HG02884 (cell line): ENCODE data around the gene POLK.
"Not testable (repeated sequence)": the region's sequence is repeated elsewhere in the genome, so short reads cannot be mapped to it uniquely, and the experiment has no call there.

ENCODE experiments used
- ATAC-seq: cut with Tn5 transposase; IDR thresholded peaks from one replicate; pipeline ENCODE4 v1.9.1; 2021; ENCODE audit warnings: mild to moderate bottlenecking, moderate library complexity; ENCODE audit not compliant: unreplicated experiment

POLK gene

DNA sequence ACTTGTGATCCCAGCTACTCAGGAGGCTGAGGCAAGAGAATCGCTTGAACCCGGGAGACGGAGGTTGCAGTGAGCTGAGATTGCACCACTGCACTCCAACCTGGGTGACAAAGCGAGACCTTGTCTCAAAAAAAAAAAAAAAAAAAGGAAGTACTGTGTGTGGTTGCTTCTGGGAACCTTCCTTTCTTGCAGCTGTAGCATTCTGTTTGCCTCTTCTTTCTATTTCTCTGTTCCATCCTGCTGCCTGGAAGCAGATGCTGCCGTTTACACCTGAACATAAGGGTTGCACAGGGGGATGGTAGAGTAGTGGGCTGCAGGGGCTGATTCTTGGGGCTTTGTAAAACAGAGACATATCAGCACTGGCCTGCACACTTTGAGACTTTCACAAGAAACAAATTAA lies 95.7 kb downstream of the POLK start:
- ATAC-seq, result not testable (repeated sequence)

DNA sequence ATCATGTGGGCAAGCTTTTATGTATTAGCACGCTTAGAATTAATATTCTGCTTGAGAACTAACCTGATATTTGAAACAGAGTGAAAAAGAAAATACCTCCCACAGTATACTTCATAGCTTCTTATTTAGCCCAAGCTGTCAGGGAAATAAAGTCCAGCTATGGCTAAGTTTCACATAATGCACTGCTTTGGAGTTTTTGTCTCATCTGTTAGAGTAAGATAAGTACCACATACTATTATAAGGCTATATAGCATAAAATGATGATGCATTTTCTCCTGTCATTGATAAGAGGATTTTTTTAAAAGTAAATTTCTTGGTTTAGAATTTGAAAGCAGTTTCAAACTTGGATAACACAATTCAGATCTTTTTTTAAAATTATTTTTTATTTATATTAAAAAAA lies 97.2 kb downstream of the POLK start:
- no peak for ATAC-seq

DNA sequence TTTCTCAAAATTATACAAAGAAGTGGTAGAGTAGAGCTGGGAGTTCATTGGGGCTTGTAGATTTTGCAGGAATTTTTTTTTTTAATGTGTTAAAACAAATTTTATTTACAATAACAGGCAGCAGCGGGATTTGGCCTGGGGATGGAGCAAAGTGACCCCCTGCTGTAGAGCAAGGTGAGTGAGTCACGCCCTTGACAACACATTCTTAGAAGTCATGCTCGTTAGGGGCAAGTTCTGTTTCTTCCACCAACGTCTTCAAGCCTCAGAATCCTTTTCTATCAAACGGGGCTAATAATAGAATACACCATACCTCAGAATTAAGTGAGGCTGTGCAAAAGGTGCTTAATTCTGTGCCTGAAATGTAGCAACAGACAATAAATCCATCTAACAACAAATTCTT lies 98.5 kb downstream of the POLK start:
- no peak for ATAC-seq

DNA sequence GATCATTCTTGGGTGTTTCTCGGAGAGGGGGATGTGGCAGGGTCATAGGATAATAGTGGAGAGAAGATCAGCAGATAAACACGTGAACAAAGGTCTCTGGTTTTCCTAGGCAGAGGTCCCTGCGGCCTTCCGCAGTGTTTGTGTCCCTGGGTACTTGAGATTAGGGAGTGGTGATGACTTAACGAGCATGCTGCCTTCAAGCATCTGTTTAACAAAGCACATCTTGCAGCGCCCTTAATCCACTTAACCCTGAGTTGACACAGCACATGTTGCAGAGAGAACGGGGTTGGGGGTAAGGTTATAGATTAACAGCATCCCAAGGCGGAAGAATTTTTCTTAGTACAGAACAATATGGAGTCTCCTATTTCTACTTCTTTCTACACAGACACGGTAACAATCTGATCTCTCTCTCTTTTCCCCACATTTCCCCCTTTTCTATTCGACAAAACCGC lies 99.2 kb downstream of the POLK start:
- ATAC-seq, result not testable (repeated sequence)

DNA sequence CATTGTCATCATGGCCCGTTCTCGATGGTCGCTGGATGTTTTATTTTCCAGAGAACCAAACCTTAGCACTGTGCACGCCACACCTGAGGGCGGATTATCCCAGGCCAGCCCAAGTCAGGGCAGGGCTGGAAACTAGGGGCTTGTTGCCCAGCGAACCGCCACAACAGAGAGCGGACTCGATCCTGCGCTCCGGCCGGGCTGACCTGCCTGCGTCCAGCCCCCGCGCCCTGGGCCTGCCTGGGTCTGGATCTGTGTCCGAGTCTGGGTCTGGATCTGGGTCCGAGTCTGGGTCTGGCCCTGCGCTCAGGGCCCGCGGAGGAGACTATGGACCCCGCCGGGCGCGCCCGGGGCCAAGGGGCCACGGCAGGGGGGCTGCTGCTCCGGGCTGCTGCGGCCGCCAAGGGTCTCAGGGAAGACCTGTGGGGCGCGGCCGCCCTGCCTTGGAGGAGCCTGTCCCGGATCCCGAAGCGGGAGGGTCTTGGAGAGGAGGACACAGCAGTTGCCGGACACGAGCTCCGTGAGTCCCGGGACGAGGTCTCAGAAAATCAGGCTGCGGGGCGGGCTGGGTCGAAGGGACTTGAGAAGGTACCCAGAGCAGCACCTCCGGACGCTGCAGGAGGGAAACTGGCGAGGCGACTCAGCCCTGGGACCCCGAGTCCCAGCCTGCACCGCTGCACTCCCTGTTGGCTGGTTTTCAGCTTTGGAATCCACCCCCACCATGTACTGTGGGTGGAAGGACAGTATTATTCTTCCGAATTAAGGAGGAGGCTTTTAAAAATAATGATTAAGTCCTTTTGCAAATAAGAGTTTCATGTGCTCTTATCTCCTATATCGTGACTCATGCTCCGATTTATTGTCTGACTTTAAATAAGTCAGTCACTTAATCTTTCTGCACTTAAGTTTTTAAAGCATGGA lies 99.9 kb downstream of the POLK start, which contains the start of gene ANKDD1B:
TSS of gene ANKDD1B (plus strand) at position 143 of the 915 bp plus-strand sequence. CDS start at position 325, 182 bp downstream.
- ATAC-seq, result no peak

DNA sequence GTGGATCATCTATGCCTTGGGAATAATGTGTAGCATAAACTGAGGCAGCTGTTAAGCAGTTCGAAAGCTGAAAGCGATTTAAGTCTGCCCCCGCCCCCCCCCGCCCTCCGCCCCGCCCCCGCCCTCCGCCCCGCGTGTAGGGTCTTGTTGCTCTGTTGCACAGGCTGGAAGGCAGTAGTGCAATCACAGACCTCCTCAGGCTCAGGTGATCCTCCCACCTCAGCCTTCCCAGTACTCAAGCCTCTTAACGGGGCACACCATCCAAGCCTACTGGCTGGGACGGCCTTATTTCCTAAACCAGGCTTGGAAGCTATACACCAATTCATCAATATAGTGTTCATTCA lies 100.5 kb downstream of the POLK start:
- no peak for ATAC-seq

DNA sequence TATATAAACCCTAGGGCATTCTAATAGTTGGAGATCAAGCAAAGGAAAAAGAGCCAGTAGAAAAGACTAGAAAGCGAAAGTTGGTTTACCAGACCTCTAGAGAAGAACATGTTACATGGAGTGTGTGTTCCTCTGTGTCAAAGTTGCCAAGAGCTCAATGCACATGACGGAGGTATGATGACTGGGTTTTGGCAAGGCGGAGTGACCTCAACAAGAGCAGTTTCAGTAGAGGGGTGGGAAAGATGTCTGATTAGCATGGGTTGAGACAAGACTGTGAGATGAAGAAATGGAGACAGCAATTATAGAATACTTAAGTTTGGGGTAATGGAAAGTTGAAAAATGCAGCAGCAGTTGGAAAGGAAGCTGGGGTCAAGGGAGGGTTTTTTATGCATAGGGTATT lies 101.2 kb downstream of the POLK start:
- no peak for ATAC-seq

DNA sequence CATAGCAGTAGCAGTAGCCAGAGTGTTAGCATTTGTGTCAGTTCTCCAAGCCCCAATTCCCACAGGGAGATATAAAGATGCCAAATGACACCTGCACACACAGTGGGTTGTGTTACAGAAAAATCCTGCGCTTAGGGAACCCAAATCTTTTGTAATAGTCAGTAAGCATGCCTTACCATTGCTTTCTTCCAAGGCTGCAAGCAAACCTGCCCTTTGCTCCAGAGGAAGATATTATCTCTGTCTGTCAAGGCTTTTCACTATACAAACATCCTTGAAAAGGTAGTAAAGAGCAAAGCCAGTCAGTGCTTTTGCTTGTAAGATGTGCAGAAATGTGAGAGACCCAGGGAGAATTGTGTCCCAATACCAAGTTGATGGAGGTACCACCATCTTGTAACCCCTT lies 102.5 kb downstream of the POLK start:
- no peak for ATAC-seq

DNA sequence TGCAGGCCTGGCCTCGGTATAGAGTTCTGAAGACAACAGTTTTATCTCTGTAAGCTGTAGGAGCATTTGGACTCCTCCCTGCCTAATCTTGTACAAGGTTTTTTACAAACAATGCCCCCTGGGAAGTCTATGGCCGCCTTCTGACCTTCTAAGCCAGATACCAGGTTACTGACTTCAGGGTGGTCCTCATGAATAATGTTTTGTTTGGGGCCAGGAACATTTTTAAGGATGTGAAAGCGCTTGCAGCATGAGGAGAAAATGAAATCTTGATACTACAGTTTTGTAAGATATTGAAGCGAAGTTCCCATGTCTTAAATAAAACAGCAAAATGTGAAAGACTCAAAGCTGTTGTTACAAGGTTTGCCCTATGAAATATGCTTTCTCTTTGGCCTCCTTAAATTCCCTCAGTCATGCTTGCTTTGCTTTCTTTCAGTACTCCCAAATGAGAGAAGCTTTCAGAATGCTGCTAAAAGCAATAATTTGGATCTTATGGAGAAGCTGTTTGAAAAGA lies 104.7 kb downstream of the POLK start:
- ATAC-seq, result no peak

DNA sequence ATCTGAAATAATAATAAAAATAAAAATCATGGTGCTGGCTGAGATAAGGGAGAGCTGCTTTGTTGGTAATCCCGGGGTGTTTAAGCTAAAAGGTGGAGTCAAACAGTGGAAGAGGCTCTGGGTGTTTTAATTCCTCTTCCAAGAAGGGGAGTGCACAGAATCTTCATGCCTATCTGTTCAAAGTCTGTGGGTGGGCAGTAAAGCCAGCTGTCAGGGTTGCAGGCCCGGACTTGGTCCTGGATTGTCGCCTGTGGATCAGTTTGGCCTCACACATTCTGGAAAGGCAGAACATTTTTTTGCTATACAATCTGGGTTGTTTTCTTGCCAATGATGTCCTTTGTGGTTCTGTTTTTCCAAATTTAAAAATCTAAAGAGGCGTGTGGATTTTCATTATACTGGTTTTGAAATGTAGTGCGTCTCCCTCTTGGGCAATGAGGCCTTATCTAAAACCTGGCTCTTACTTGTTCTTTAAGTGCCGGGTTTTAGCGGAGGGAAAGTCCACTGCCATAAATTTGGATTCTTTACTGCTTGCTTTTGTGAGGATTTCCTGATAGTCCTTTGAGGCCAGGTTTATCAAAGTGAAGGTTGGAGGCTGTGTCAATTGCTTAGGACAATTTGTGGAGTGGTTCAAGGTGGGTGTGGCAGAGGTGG lies 105.4 kb downstream of the POLK start:
- no peak for ATAC-seq

DNA sequence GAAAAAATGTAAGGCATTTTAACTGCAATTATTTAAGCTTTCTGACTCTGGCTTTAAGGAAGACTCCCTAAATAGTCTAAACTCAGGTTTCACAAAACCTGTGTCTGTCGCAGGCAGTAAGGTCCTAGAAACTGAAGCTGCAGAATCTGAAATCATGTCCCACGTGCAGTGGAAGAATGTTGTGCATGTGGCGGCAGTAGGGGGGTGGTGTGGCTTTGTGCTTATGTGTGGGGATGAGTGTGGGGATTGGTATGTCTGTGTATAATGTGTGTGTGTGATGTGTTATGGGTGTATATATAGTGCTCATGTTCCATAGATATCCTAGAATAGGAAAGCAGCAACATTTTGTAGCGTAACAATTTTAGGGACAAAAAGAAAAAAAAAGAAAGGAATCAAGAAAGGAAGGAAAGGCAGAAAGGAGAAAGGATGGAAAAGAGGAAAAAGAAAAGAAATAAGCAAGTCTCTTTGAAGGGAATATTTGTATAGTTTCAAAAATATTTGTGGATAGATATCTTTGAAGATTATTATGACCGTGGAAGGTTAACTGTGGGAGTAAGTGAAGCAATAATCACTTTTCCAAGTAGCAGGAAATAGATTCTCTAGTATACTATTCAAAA lies 106.2 kb downstream of the POLK start:
- ATAC-seq, result no peak

DNA sequence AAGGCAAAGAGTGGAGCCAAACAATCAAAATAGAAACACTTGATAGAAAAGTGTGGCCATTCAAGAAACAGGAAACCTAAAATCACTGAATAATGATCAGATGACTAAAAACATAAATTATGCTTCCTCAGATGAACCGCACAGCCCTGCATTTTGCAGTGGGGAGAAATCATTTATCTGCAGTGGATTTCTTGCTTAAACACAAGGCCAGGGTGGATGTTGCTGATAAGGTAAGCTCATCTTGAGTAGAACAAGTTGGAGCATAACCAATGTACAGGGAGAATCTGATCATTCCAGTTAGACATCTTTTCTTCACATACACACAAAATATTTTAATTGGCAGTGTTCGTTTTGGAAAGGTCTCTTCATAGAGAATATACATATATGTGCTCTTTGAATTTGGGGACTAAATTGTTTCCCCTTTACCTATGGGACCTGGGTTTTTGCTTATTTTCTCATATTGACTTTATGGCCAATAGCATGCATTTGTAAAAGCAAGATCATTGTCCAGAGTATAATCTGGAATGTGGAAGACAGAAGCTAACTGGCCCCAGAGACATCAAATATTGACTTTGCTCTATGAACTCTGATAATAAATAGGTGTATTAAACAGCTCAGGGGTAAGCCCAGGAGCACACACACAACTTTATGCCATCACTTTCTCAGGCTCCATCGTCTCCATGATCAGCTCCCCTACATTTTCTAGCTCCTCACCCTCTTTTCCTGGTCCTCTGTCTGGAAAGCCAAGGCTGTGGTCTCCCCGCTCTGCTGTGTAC lies 108.7 kb downstream of the POLK start:
- no peak for ATAC-seq

DNA sequence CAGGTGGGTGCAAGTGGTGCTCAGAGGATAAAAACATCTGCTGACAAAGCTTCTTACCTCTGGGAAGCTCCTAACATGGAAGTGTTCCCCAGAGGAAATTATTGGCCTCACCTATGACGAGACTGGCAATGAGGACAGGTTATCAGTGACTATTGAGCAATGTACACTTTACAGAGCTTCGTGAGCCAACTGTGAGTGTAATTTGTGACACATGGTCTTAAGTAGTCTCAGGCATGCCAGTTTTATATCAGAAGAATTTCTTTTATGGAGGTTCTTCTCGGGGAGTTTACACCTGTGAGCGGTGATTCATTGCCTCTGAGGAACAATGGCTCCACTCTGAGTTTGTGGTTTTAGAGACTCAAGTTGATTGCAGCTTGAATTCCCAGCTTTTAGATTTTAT lies 110.9 kb downstream of the POLK start:
- no peak for ATAC-seq

DNA sequence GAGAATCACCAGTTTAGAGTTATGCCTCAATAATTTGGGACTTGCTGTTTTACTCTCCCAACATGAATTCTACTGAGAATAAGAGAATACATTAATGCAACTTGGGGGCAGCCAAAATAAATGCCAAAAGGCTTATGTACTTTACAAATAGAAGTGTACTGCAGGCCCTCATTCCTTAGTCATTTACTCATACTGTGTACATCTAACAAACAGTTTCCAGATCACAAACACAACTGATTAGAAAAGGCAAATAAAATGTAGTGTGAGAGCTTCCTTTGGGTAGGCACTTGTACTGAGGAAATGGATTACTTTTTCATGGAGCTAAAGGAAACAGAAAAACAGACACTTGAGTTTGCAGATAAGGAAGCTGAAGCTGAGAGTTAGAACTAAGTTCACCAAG lies 112.2 kb downstream of the POLK start:
- no peak for ATAC-seq

DNA sequence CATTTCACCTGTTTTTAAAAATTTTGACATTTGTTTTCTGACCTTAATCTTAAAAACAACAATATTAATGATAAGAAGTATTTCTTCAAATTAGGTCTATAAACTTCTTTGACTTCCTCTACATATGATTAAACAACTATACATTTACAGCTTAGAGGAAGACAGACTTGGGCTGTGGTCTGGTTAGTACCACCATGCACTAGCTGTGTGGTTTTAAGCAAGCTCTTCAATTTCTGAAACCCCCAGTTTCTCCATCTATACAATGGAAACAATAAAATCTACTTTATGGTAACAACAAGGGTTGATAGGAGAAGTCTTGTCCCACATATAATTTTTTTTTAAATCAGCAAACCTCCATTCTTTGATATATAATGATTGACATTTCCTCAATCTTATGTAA lies 115.3 kb downstream of the POLK start:
- no peak for ATAC-seq

DNA sequence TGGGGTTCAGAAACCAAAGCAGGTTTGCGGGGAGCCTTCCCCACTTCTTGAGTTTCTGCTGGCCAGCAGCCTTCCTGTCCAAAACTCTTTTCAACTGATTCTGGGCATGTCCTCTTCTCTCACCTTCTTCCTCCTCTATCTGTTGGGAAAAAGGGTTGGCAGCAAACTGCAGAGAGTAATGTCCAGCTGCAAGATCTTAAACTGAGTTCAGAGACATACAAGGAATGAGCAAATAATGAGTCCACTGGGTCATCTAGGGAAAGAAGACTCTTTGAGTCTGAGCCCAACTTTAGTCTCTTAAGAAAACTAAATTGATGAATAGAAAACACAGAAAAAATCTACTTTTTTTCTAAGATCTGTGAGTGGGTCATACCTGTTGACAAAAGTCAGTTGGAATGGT lies 116.1 kb downstream of the POLK start:
- no peak for ATAC-seq

DNA sequence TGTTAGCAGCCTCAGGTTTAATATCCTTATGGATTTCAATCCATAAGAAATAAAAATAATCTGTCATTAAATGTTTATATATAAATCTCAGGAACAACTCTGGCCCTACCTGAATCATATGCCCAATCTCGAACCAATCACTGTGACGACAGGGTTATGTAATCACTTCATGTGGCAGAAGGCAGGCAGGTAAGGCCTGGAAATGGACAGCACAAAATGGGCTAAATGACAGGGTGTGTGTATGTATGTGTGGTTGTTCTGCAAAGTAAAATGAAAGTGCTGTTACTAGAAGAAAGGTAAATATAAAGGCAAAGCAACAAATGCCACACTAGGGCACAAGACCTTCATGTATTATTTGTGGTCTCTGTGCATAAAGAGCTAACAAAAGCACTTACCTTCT lies 119.2 kb downstream of the POLK start:
- no peak for ATAC-seq

DNA sequence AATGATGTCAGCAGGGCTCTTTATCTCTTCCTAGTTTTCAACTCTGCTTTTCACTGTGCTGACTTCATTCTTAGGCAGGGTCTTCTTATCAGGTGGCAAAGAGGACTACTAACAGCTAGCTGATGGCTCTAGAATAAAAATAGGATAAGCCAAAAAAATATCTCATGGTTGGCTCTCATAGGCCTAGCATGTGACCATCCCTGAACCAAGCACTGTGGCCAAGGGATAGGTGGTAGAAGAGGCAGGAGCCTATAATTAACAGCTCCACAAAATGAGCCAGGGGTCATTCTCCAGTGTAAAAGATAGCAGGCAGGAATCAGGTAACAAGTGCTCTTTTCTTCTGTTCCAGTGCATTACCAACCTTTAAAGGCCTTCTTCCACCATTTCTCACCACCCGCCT lies 120.6 kb downstream of the POLK start:
- no peak for ATAC-seq

DNA sequence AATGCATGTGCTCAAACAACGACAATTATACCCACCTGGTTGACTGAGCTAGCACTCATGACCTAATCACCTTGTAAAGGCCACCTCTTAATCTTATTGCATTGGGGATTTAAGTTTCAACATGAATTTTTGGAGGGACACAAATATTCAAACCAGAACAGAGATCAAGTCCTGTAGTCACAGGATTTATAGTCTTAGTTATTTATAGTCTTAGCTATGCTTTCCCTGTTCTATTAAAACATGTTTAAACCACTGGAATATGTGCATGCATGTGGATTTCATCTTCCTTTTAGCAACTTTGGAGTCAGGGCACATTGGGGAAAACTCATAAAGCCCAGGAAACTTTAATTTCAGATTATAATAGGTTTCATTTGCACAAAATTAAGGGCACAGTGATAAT lies 126.3 kb downstream of the POLK start:
- ATAC-seq, result no peak

DNA sequence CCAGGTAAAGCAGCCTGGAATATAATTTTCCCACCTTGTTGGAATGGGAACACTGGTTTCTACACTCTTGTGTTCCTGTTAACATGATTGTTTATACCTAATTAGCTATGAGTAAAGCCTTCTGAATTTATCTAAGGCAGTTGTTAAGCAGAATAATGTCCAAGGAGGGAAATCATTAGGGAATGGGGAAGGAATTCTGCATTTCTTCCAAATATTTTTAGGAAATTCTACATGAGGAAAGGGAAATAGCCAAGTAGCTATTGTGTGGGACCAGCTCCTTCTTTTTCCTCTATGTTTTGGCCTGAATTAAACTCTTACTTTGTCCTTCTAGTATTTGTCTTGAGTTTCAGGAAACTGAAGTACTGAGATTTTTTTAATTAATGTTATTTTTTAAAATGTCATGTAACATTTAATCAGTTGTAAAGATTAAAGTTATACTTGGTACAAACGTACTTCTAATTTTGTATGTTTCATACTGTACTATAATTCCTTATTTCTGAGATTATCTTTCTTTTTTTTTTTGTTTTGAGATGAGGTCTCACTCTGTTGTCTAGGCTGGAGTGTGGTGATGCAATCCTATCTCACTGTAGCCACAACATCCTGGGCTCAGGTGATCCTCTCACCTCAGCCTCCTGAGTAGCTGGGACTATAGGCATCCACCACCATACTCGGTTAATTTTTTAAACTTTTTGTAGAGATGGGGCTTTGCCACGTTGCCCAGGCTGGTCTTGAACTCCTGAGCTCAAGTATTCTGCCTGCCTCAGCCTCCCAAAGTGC lies 128.0 kb downstream of the POLK start:
- ATAC-seq, result no peak
